Naive B cell (primary cell): Measurements from ENCODE around the gene ENO1. TPM values are rescaled to one million over a fixed set of nuclear protein-coding genes. Genes with fewer than 3 reads are reported as not detected.
"Not testable (repeated sequence)": the region's sequence is repeated elsewhere in the genome, so short reads cannot be mapped to it uniquely, and the experiment has no call there.

Source experiments
- ATAC-seq, 2 donors: fragments of 150-1000 bp; cut with Tn5 transposase; 2 replicates each; pipeline ENCODE4 v1.10.0; 2021; ENCODE audit warnings: low read depth in 2 of 2, mild to moderate bottlenecking in 2 of 2, moderate library complexity in 2 of 2
- DNase-seq: peaks from one replicate; pipeline ENCODE4 v3.0.0; 2022
- H3K27ac Mint-ChIP-seq, 6 donors: one replicate each; pipeline ENCODE4 v1.8.0; 2020 to 2022; ENCODE audit warnings: mild to moderate bottlenecking in 6 of 6, mixed read lengths in 6 of 6, moderate library complexity in 5 of 6, inconsistent platforms in 2 of 6
- H3K27me3 Mint-ChIP-seq, 3 donors: one replicate each; pipeline ENCODE4 v1.8.0; 2021 to 2022; ENCODE audit warnings: mixed read lengths in 3 of 3, mild to moderate bottlenecking in 1 of 3
- H3K36me3 Mint-ChIP-seq, 2 donors: one replicate each; pipeline ENCODE4 v1.8.0; 2020 to 2022; ENCODE audit warnings: mixed read lengths in 2 of 2, inconsistent platforms in 1 of 2, mild to moderate bottlenecking in 1 of 2
- H3K4me1 Mint-ChIP-seq, 3 donors: one replicate each; pipeline ENCODE4 v1.8.0; 2020 to 2022; ENCODE audit warnings: mixed read lengths in 3 of 3, inconsistent platforms in 1 of 3, mild to moderate bottlenecking in 1 of 3, moderate library complexity in 1 of 3
- H3K4me3 Mint-ChIP-seq, 8 donors: one replicate each; pipeline ENCODE4 v1.8.0; 2020 to 2022; ENCODE audit warnings: mild to moderate bottlenecking in 8 of 8, mixed read lengths in 8 of 8, moderate library complexity in 8 of 8, inconsistent platforms in 2 of 8
- H3K9me3 Mint-ChIP-seq, 7 donors: one replicate each; pipeline ENCODE4 v1.8.0; 2020 to 2022; ENCODE audit warnings: mixed read lengths in 7 of 7, mild to moderate bottlenecking in 5 of 7, inconsistent platforms in 2 of 7, moderate library complexity in 1 of 7
- polyA plus RNA-seq, 6 donors: library from polyadenylated mRNA; unstranded; fragments of 300-500 nt; fragmentation: Illumina TruSeq; gene quantifications; one replicate each; pipeline ENCODE4 v1.2.3, GENCODE V29; 2021; ENCODE audit warnings: low read depth in 6 of 6

ENO1 gene
- polyA plus RNA-seq, 6 donors from 2014 or later = 543 to 921 (median 629) TPM

GRCh38 chr1:8905582-8906191 is 27.2 kb upstream of the ENO1 start:
- H3K27me3 Mint-ChIP-seq = no peaks in the 10 kb centered on the region
- no peaks in the 10 kb centered on the region for H3K4me1 Mint-ChIP-seq
- ATAC-seq (no peak), DNase-seq (no peak)
- peaks cover 0 to 2% (median 0%) of the 10 kb centered on the region in 7 donors for H3K9me3 Mint-ChIP-seq
- peaks cover 0 to 8% of the 10 kb centered on the region in 2 donors for H3K36me3 Mint-ChIP-seq
- H3K4me3 Mint-ChIP-seq = no peak overlapping the region
- H3K27ac Mint-ChIP-seq = peak overlapping the region in 1 of 6 donors; percentile 28

DNA sequence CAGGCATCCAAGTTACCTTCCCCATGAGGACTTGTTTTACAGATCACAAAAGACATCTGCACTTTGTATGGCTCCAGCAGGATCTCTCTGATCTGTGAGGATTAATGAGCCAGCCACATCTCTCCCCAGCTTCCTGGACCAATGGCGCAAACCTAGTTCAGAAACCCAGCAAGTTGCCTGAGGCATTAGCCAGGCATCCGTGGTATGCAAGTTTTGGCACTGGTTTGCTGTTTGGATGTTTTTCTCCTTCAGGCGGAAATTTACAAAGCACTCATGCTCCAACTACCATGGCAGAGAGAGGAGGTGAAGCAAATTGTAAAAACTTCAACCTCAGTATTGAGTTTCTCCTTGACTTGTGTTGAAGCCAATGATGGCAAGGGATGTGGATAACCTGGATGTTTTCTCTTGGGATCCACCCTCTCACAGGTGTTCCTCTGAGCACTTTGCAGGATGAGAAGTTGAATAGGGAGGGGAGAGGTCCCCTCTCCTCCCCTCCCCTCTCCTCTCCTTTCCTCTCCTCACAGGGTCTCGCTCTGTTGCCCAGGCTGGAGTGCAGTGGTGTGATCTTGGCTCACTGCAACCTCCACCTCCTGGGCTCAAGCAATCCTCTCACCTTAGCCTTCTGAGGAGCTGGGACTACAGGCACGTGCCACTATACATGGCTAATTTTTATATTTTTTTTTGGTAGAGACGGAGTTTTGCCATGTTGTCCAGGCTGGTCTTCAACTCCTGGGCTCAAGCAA is 25.6 kb upstream of the ENO1 start:
- Mint-ChIP-seq H3K4me1 (no peaks in the 10 kb centered on the region), H3K4me3 (no peak overlapping the region), H3K36me3 (no peaks in the 10 kb centered on the region), H3K9me3 (peaks cover 0 to 2% (median 0%) of the 10 kb centered on the region in 7 donors), H3K27me3 (no peaks in the 10 kb centered on the region), H3K27ac (no peak overlapping the region)
- ATAC-seq (no peak), DNase-seq (no peak)

DNA sequence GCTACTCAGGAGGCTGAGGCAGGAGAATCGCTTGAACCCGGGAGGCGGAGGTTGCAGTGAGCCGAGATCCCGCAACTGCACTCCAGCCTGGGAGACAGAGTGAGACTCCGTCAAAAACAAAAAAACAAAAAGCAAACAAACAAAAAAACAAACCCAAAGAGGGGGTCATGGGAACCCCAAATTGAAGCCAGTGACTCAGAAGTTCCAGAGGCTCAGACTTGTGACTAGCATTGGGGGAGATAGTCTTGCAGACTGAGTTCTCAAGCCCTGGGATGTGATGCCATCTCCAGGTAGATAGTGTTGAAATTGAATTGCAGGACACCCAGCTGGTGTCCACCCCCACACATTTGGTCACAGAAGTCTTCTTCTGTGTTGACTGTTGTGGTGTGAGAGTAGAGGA is 24.9 kb upstream of the ENO1 start:
- Mint-ChIP-seq H3K9me3 (peaks cover 0 to 5% (median 4%) of the 10 kb centered on the region in 7 donors), H3K4me1 (no peaks in the 10 kb centered on the region), H3K36me3 (no peaks in the 10 kb centered on the region), H3K27ac (no peak overlapping the region), H3K4me3 (no peak overlapping the region), H3K27me3 (no peaks in the 10 kb centered on the region)
- ATAC-seq (no peak), DNase-seq (no peak)

DNA sequence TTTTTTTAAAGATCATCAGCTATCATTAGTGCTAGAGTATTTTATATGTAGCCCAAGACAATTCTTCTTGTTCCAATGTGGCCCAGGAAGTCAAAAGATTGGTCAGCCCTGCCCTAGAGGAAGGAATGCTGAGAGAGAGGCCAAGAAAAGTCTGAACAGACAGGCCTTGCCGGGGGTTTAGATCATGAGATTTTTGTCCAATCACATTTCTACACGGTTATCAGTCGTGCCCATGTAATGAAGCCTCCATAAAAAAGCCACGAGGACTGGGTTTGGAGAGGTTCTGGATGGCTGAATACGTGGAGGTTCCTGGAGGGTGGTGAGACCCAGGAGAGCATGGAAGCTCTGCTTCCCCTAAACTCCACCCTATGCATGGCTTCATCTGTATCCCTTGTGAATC is 24.3 kb upstream of the ENO1 start:
- Mint-ChIP-seq H3K9me3 (peaks cover 0 to 8% (median 5%) of the 10 kb centered on the region in 7 donors), H3K27ac (no peak overlapping the region), H3K27me3 (no peaks in the 10 kb centered on the region), H3K36me3 (no peaks in the 10 kb centered on the region), H3K4me1 (no peaks in the 10 kb centered on the region), H3K4me3 (no peak overlapping the region)
- DNase-seq = no peak
- ATAC-seq = no peak

DNA sequence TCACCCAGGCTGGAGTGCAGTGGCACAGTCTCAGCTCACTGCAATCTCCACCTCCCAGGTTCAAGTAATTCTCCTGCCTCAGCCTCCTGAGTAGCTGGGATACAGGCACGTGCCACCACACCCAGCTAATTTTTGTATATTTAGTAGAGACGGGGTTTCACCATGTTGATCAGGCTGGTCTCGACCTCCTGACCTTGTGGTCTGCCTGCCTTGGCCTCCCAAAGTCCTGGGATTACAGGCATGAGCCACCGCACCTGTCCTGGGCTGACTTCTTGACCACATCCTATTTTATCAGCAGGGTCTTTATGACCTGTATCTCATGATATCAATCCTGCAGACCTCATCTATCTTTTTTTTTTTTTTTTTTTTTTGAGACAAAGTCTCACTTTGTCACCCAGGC is 22.2 kb upstream of the ENO1 start:
- ATAC-seq, H3K27me3 Mint-ChIP-seq, H3K9me3 Mint-ChIP-seq, H3K27ac Mint-ChIP-seq, DNase-seq, H3K4me3 Mint-ChIP-seq, H3K4me1 Mint-ChIP-seq, H3K36me3 Mint-ChIP-seq: not testable (repeated sequence)

DNA sequence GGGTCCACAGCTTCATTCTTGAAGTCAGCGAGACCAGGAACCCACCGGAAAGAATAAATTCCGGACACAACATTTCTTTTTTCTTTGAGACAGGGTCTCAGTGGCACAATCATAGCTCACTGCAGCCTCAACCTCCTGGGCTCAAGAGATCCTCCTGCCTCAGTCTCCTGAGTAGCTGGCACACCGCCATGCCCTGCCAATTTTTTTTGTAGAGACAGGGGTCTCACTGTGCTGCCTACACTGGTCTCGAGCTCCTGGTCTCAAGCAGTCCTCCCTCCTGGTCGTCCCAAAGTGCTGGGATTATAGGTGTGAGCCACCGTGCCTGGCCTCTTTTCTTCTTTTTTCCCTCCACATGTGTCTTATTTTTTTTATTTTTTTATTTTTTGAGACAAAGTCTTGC is 20.6 kb upstream of the ENO1 start:
- Mint-ChIP-seq H3K27me3 (no peaks in the 10 kb centered on the region), H3K9me3 (peaks cover 0 to 8% (median 5%) of the 10 kb centered on the region in 7 donors), H3K36me3 (no peaks in the 10 kb centered on the region), H3K4me1 (no peaks in the 10 kb centered on the region), H3K27ac (no peak overlapping the region), H3K4me3 (no peak overlapping the region)
- ATAC-seq (no peak), DNase-seq (no peak)

DNA sequence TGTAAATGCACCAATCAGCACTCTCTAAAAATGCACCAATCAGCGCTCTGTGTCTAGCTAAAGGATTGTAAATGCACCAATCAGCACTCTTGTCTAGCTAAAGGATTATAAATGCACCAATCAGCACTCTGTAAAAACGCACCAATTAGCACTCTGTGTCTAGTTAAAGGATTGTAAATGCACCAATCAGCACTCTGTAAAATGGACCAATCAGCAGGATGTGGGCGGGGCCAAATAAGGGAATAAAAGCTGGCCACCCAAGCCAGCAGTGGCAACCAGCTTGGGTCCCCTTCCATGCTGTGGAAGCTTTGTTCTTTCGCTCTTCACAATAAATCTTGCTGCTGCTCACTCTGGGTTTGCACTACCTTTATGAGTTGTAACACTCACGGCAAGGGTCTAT is 19.9 kb upstream of the ENO1 start:
- H3K27ac Mint-ChIP-seq, H3K27me3 Mint-ChIP-seq, ATAC-seq, H3K9me3 Mint-ChIP-seq, DNase-seq, H3K4me3 Mint-ChIP-seq, H3K36me3 Mint-ChIP-seq, H3K4me1 Mint-ChIP-seq: not testable (repeated sequence)

DNA sequence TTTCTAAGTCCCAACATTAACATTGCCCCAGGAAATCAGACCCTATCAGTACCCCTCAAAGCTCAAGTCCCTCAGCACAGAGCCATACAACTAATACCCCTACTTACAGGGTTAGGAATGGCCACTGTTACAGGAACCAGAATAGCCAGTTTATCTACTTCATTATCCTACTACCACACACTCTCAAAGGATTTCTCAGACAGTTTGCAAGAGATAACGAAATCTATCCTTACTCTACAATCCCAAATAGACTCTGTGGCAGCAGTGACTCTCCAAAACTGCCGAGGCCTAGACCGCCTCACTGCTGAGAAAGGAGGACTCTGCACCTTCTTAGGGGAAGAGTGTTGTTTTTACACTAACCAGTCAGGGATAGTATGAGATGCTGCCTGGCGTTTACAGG is 19.0 kb upstream of the ENO1 start:
- H3K27me3 Mint-ChIP-seq, DNase-seq, H3K27ac Mint-ChIP-seq, H3K4me1 Mint-ChIP-seq, H3K4me3 Mint-ChIP-seq, H3K36me3 Mint-ChIP-seq, ATAC-seq, H3K9me3 Mint-ChIP-seq: not testable (repeated sequence)

GRCh38 chr1:8896775-8897174 is 18.3 kb upstream of the ENO1 start:
- not testable (repeated sequence) for DNase-seq, H3K27ac Mint-ChIP-seq, H3K4me1 Mint-ChIP-seq, H3K9me3 Mint-ChIP-seq, ATAC-seq, H3K36me3 Mint-ChIP-seq, H3K27me3 Mint-ChIP-seq, H3K4me3 Mint-ChIP-seq

DNA sequence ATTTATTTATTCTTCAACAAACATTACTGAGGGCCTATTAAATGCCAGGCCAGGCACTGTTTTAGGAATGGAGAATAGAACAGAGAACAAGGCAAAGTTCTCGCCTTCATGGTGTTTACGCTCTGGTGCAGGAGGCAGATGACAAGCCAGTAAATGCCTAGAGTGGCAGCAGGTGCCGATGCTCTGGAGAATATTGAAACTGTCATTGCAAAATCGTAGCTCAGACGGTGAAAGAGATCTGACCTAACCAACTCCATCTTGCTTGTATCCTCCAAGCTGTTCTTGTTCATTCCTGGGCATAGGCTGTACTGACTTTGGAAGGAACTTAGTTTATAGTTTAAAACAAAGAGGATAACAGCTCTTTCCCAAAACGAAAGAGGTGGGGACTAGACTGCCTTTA is 13.5 kb upstream of the ENO1 start:
- Mint-ChIP-seq H3K4me1 (no peaks in the 10 kb centered on the region), H3K4me3 (no peak overlapping the region), H3K27ac (peak overlapping the region in 1 of 6 donors; percentile 33), H3K9me3 (no peaks in the 10 kb centered on the region), H3K36me3 (no peaks in the 10 kb centered on the region), H3K27me3 (no peaks in the 10 kb centered on the region)
- DNase-seq (no peak), ATAC-seq (no peak)

GRCh38 chr1:8891401-8891800 is 12.9 kb upstream of the ENO1 start:
- H3K4me1 Mint-ChIP-seq = no peaks in the 10 kb centered on the region
- no peaks in the 10 kb centered on the region for H3K36me3 Mint-ChIP-seq
- H3K9me3 Mint-ChIP-seq = no peaks in the 10 kb centered on the region
- DNase-seq (no peak), ATAC-seq (no peak)
- H3K4me3 Mint-ChIP-seq = no peak overlapping the region
- peak overlapping the region in 1 of 6 donors; percentile 33 for H3K27ac Mint-ChIP-seq
- no peaks in the 10 kb centered on the region for H3K27me3 Mint-ChIP-seq

DNA sequence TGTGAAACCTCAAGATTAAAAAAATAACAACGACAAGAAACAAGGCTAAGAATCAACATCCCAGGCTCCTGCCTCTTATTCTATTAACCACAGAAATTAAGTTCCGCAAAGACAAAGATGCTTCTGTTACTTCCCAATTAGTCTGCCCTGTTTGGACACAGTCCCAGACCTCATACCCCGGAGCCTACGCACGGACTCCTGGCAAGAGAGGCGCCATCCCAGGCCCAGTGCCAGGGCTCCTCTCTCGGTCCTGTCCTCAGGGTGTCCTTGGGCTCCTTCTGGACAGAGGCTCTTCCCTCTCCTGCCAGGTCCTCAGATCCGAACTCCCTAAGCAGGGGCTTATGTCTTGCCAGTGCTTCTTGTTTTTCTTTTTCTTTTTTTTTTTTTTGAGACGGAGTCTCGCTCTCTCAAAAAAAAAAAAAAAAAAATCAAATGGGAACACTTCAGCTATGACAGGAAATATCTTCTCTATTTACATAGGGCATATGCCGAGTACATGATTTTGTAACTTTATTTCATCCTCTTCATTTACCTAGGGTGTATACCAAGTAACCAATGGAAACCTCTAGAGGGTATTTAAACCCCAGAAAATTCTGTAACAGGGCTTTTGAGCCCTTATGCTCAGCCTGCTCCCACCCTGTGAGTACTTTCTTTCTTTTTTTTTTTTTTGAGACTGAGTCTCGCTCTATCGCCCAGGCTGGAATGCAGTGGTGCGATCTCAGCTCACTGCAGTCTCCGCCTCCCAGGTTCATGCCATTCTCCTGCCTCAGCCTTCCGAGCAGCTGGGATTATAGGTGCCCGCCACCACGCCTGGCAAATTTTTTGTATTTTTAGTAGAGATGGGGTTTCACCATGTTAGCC is 11.7 kb upstream of the ENO1 start:
- DNase-seq (no peak), ATAC-seq (no peak)
- no peaks in the 10 kb centered on the region for H3K27me3 Mint-ChIP-seq
- no peaks in the 10 kb centered on the region for H3K36me3 Mint-ChIP-seq
- no peaks in the 10 kb centered on the region for H3K4me1 Mint-ChIP-seq
- no peak overlapping the region for H3K4me3 Mint-ChIP-seq
- H3K27ac Mint-ChIP-seq = no peak overlapping the region
- H3K9me3 Mint-ChIP-seq = no peaks in the 10 kb centered on the region

- Mint-ChIP-seq H3K27me3 (no peaks in the 10 kb centered on the region), H3K4me1 (no peaks in the 10 kb centered on the region), H3K36me3 (no peaks in the 10 kb centered on the region), H3K4me3 (no peak overlapping the region), H3K27ac (no peak overlapping the region), H3K9me3 (no peaks in the 10 kb centered on the region)
- ATAC-seq (no peak), DNase-seq (no peak)
Observed at GRCh38 chr1:8889103-8889846, 10.8 kb upstream of the ENO1 start.
